Suprapubic skin (tissue), 4 donors: ENCODE data around the gene PDGFB. TPM values are rescaled to one million over a fixed set of nuclear protein-coding genes. Genes with fewer than 3 reads are reported as not detected.

Experiments used
- DNase-seq, 2 donors: peaks; one replicate each; pipeline ENCODE4 v3.0.0-alpha.2; 2019; ENCODE audit warnings: low spot score in 2 of 2
- H3K27ac ChIP-seq: fragments of 200-600 bp; sonication (generic); one replicate; pipeline ENCODE4 v1.5.1; 2019
- H3K27me3 ChIP-seq: fragments of 200-600 bp; sonication (generic); one replicate; pipeline ENCODE4 v1.5.1; 2019
- H3K36me3 ChIP-seq: fragments of 200-600 bp; sonication (generic); one replicate; pipeline ENCODE4 v1.5.1; 2019
- H3K4me1 ChIP-seq: fragments of 200-600 bp; sonication (generic); one replicate; pipeline ENCODE4 v1.5.1; 2019
- H3K4me3 ChIP-seq: fragments of 200-600 bp; sonication (generic); one replicate; pipeline ENCODE4 v1.5.1; 2019; ENCODE audit warnings: mild to moderate bottlenecking
- H3K9me3 ChIP-seq: fragments of 200-600 bp; sonication (generic); one replicate; pipeline ENCODE4 v1.5.1; 2019
- EP300 ChIP-seq: sonication (generic); formaldehyde crosslinking; IDR thresholded peaks from one replicate; pipeline ENCODE4 v1.6.1; 2017; ENCODE audit warnings: antibody characterized with exemption
- POLR2A ChIP-seq, 2 donors: fragments of 450-650 bp; IDR thresholded peaks; one replicate each; pipeline ENCODE4 v1.6.1; 2017; ENCODE audit warnings: antibody characterized with exemption in 2 of 2, mild to moderate bottlenecking in 2 of 2, moderate library complexity in 2 of 2
- POLR2AphosphoS5 ChIP-seq, 3 donors: sonication (generic); formaldehyde crosslinking; IDR thresholded peaks; one replicate each; pipeline ENCODE4 v1.6.1; 2017; ENCODE audit warnings: antibody characterized with exemption in 3 of 3
- WGBS: methylation state at CpG from one replicate; pipeline ENCODE4 v1.1.5; 2018; 5-methylcytosine and 5-hydroxymethylcytosine counted together
- total RNA-seq, 4 donors: library from RNA; depleted of rRNA; stranded (reverse); fragments of >200 nt; gene quantifications; one replicate each; pipeline ENCODE4 v1.1.0, GENCODE V29; 2016
- TF ChIP-seq, protein P1 (sequence below), 2 donors: fragments of 200-600 bp in 1 of 2; fragments of 450-650 bp in 1 of 2; sonication (generic) in 1 of 2; IDR thresholded peaks; one replicate each; pipeline ENCODE4 v1.5.1; 2016 to 2019; ENCODE audit warnings: antibody characterized with exemption in 2 of 2, mild to moderate bottlenecking in 1 of 2, moderate library complexity in 1 of 2

Gene PDGFB
- total RNA-seq, 4 donors from 2014 or later, result 10.5 to 20.6 (median 12.0) TPM

DNA sequence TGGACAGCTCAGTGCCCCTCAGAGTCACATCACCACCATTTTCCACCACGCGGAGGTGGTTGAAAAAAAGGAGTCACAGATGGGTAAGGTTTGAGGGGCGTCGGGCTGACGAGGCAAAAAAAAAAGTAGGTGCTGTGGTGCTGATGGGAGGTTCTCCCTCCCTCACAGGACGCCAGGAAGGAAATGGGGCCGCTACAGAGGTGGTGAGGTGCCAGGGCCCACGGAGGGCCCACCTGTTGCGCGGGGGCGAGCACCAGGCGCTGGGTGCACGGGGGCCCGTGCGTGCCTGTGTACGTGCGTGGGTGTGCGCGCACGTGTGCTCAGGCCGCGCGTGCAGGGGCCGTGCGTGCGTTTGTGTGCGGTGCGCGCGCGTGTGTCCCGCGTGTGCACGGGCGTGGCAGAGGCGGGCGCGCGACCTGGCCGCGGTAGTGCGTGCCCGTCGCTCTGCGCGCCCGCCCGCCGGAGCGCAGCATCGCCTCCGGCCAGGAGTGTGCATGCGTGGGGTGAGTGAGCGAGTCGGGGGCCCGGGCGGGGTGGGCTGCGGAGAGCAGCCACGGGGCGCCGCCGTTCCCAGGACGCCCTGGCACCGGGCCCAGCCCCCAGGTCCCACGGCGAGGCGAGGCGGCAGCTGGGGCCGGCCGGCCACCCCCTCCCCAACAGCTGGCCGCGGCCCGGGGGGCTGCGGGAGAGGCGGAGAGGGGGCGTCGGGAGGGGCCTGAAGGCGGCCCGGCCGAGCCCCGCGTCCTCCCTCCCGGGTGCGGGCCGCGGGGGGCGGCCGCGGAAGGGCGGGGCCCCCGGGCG, 2.8 kb downstream of the PDGFB start:
- Histone ChIP-seq H3K27ac (peak overlapping the region; percentile 95), H3K4me3 (peak overlapping the region; percentile 81), H3K36me3 (no peaks in the 10 kb centered on the region), H3K4me1 (peaks cover 86% of the 10 kb centered on the region), H3K9me3 (no peaks in the 10 kb centered on the region), H3K27me3 (peaks cover 3% of the 10 kb centered on the region)
- TF ChIP-seq EP300, result no peak
- TF ChIP-seq, protein P1, sequence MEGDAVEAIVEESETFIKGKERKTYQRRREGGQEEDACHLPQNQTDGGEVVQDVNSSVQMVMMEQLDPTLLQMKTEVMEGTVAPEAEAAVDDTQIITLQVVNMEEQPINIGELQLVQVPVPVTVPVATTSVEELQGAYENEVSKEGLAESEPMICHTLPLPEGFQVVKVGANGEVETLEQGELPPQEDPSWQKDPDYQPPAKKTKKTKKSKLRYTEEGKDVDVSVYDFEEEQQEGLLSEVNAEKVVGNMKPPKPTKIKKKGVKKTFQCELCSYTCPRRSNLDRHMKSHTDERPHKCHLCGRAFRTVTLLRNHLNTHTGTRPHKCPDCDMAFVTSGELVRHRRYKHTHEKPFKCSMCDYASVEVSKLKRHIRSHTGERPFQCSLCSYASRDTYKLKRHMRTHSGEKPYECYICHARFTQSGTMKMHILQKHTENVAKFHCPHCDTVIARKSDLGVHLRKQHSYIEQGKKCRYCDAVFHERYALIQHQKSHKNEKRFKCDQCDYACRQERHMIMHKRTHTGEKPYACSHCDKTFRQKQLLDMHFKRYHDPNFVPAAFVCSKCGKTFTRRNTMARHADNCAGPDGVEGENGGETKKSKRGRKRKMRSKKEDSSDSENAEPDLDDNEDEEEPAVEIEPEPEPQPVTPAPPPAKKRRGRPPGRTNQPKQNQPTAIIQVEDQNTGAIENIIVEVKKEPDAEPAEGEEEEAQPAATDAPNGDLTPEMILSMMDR (IDR thresholded peaks at IDR 0.05), result no peak
- TF ChIP-seq POLR2AphosphoS5 (IDR thresholded peaks at IDR 0.05), result no peak
- TF ChIP-seq POLR2A (IDR thresholded peaks at IDR 0.05), result no peak
- 15% methylated on average over 8 of the region's 92 CpGs for WGBS
- DNase-seq, result no peak

DNA sequence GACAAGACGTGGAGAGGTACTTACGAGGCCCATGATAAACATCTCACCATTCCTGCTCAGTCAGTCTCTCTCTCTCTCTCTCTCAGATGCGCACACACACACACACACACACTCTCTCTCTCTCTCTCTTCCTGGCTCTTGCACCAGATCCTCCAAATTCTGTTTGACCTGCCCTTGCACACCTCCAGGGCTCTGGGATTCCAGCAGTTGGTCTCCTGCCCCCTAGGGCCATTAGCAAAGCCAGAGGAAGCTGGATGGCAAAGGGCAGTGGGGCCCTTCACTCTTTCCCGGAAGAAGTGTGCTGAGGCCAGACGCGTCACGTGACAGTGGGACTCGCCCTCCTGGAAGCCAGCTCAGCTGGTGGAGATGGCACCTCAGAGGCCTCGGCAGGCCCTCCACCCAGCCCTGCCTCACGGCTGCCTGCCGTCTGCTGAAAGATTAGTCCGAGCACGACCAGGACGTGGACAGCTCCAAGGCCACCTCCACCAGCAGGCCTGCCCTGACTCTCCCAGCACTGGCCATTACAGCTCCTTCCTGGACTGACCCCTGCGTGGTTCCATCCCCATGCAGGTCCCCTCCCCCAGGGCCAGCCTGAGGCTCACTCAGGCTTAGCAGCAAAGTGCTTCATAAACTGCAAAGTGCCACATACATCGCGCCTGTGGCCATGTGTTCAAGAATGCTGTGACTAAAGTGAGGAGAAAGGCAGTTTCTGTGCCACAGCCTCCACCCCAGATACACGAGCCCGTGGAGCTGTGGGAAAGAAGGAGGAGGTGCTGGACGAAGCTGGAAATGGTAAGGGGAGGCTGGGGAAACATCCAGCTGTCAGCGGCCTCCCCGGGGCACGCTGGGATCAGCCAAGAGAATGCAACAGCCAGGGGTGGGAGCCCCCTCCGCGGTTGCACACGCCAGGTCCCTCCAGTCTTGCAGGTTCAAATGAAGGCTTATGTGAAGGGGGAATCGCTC, 3.7 kb downstream of the PDGFB start:
- 17% methylated on average over 20 of the region's 27 CpGs for WGBS
- Histone ChIP-seq H3K36me3 (no peaks in the 10 kb centered on the region), H3K4me3 (peak overlapping the region; percentile 81), H3K9me3 (no peaks in the 10 kb centered on the region), H3K4me1 (peaks cover 95% of the 10 kb centered on the region), H3K27me3 (peaks cover 3% of the 10 kb centered on the region), H3K27ac (peak overlapping the region; percentile 95)
- peak in 1 of 2 donors; percentile 87 for DNase-seq
- TF ChIP-seq, protein P1 (IDR thresholded peaks at IDR 0.05), result no peak
- TF ChIP-seq POLR2AphosphoS5 (IDR thresholded peaks at IDR 0.05) (peak in 2 of 3 donors; percentile 6 to 44), POLR2A (IDR thresholded peaks at IDR 0.05) (peak in 1 of 2 donors; percentile 26)

DNA sequence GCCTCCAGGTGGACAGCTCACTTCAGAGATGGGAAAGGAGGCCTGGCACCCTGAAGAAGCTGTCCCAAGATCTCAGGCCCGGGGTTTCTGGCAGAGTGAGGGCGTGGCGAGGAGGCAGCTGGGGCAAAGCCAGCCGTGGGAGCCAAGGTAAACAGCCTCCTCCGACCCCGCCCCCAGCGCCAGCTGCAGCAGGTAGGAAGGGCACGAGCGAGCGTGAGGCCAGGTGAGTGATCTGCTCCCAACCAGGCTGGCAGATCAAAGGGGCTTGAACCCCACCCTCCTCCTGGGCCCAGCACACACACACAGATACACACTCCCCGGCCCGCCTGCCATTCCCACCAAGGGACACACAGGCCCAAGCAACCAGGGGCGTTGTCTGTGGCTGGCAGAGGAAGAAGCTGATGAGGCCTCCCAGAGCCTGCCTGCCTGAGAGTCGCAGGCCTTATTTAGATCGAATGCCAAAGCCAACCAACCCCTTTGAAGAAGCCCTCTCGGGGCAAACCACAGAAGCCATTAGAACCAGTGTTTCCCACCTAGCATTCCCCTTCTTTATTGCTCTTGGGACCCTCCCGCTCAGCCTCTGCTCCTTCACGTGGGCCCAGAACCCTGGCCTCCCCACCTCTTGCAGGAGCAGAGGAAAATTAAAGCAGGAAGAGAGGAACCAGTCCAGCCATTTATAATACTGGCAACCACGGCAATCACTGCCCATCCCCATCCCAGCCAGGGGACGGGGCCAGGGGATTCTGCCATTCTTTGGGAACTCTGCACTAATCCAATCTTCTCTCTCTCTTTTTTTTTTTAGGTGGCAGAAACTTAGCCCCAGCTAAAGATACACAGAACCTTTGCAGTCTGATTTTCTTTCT, 5.0 kb downstream of the PDGFB start:
- Histone ChIP-seq H3K4me1 (peaks cover 97% of the 10 kb centered on the region), H3K9me3 (no peaks in the 10 kb centered on the region), H3K4me3 (peak overlapping the region; percentile 81), H3K36me3 (no peaks in the 10 kb centered on the region), H3K27me3 (peaks cover 3% of the 10 kb centered on the region), H3K27ac (peak overlapping the region; percentile 95)
- 37% methylated on average over 10 of the region's 20 CpGs for WGBS
- peak in 1 of 2 donors; percentile 84 for DNase-seq
- TF ChIP-seq, protein P1 (IDR thresholded peaks at IDR 0.05), result no peak
- peak in 2 of 3 donors; percentile 51 to 57 for TF ChIP-seq POLR2AphosphoS5 (IDR thresholded peaks at IDR 0.05)

DNA sequence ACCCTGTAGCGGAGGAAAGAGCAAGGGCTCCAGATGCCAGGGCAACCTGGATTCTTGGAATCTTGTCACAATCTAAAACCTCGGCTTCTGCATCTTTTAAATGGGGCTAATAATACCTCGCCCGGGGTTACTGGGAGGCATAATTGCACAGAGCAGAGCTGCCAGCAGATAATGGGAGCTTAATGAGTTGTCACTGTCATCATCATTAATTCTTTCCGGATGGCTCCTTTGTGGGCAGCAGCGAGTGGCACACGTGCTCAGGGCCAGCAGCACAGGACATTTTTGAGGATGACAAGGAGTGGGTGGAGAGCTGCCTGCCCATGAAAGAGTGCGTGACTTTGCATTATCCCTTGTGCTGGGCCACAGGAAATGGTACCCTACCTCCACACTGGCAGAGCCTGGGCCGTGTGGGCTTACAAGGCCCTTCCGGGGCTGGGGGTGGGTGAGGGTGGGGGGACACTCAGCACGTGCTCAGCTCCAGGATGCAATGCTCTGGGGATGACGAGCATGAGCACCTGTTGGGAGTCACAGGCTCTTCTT, 5.7 kb downstream of the PDGFB start:
- 46% methylated on average over 5 of the region's 12 CpGs for WGBS
- Histone ChIP-seq H3K4me1 (peaks cover 99% of the 10 kb centered on the region), H3K36me3 (no peaks in the 10 kb centered on the region), H3K27ac (peak overlapping the region; percentile 95), H3K9me3 (no peaks in the 10 kb centered on the region), H3K27me3 (peaks cover 3% of the 10 kb centered on the region), H3K4me3 (no peak overlapping the region)
- TF ChIP-seq, protein P1 (IDR thresholded peaks at IDR 0.05), result no peak
- no peak for TF ChIP-seq EP300
- no peak for TF ChIP-seq POLR2AphosphoS5 (IDR thresholded peaks at IDR 0.05)
- TF ChIP-seq POLR2A (IDR thresholded peaks at IDR 0.05), result no peak
- no peak for DNase-seq
